HG02981 (cell line): Measurements from ENCODE around the gene PIP4K2C.
"Not testable (repeated sequence)": the region's sequence is repeated elsewhere in the genome, so short reads cannot be mapped to it uniquely, and the experiment has no call there.

Experiments
- ATAC-seq: cut with Tn5 transposase; IDR thresholded peaks from one replicate; pipeline ENCODE4 v1.9.1; 2021; ENCODE audit warnings: mild to moderate bottlenecking, moderate library complexity; ENCODE audit not compliant: unreplicated experiment

The PIP4K2C gene

DNA sequence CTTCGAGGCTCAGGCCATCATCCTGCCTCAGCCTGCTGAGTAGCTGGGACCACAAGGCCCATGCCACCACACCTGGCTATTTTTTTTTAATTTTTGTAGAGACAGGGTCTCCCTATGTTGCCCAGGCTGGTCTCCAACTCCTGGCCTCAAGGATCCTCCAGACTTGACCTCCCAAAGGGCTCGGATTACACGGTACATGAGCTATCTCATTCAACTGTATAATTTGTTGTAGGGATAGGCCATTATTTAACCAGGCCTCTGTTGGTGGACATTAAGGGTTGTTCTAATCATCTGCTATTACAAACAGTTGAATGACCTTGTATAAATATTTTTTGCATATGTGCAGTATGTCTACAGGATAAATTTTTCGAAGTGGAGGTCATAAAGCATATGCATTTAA is 32.1 kb upstream of the PIP4K2C start:
- ATAC-seq = no peak

GRCh38 chr12:57560516-57560915 is 30.5 kb upstream of the PIP4K2C start:
- ATAC-seq = no peak

DNA sequence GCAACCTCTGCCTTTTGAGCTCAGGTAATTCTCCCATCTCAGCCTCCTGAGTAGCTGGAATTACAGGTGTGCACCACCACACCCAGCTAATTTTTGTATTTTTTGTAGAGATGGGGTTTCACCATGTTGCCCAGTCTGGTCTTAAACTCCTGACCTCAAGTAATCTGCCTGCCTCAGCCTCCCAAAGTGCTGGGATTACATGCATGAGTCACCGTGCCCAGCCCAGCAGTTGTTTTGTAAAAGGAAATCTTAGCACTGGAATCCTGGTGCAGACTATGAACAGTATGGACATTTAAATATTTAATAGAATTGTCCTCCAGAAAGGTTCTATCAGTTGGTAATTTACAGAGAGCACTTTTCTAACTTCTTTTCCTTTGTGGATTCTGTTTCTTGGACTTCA is 29.9 kb upstream of the PIP4K2C start:
- not testable (repeated sequence) for ATAC-seq

DNA sequence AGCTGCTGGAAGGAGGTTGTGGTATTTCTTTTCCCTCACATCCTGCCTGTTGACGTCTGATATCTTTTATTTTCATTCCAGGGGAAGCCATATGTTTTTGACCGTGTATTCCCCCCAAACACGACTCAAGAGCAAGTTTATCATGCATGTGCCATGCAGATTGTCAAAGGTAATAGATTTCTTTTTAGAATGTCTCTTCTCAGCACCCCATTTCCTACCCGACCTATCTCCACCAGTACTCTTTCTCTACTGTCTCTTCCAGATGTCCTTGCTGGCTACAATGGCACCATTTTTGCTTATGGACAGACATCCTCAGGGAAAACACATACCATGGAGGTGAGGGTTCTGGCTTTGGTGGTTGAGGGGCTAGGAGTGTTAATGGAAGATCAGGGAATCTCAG is 27.6 kb upstream of the PIP4K2C start:
- ATAC-seq = no peak

DNA sequence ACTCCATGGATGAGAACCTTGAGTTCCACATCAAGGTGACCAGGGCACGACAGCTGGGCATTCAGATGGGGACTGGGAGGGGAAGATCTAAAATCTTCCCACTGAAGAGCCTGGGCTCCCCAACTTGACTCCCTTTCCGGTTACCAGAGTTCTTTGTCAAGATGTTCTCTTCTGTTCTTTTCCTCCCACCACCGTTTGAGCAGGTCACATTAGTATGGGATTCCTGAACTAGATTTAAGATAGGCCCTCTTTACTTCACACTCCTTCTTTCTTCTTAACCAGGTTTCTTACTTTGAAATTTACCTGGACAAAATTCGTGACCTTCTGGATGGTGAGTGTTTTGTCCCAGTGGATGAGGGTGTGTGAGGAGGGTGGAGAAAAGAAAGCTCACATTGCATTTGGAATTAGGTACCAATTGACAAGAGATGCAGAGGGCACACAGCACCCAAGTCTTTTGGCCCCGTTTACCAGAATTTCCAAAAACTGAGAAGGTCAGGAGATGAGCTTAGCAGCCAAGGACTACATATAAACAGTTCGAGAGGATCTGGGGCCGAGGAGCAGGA is 26.7 kb upstream of the PIP4K2C start:
- no peak for ATAC-seq

GRCh38 chr12:57568838-57569237 is 22.2 kb upstream of the PIP4K2C start:
- ATAC-seq = no peak

DNA sequence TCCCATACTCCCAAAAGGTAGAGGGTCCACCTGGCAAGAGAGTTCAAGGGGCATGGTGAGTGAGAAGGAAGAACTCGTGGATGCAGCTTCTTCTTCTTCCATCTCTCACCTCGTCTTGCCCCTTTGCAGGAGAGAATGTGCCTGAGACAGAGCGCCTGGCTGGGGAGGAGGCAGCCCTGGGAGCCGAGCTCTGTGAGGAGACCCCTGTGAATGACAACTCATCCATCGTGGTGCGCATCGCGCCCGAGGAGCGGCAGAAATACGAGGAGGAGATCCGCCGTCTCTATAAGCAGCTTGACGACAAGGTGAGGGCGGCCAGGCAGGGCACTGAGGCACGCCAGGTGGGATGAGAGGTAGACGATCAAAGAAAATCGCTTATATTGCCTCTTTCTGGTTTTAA is 21.1 kb upstream of the PIP4K2C start:
- ATAC-seq = no peak

DNA sequence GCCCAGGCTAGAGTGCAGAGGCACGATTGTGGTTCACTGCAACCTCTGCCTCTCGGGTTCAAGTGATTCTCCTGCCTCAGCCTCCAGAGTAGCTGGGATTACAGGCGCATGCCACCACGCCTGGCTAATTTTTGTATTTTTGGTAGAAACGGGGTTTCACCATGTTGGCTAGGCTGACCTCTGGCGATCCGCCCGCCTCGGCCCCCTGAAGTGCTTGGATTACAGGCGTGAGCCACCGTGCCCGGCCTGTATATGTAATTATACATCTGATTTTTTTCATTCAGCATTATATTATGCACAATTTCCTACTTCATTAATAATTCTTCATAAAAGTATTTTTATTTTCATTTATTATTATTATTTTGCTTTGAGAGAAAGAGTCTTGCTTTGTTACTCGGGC is 20.6 kb upstream of the PIP4K2C start:
- not testable (repeated sequence) for ATAC-seq

- ATAC-seq = no peak
Observed at GRCh38 chr12:57571926-57572762, 18.8 kb upstream of the PIP4K2C start.

DNA sequence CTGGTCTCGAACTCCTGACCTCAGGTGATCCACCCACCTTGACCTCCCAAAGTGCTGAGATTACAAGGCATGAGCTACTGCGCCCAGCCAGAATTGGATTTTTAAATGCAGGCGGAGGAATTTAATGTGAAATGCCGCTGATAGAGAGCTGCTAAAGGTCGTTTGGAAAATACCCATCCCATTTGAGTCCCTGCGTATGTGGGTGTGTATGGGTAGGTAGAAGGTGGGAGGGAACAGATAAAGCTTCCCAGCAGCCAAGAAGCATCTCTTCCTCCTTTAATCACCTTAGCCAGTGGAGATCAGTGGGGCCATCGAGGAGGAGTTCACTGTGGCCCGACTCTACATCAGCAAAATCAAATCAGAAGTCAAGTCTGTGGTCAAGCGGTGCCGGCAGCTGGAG is 16.2 kb upstream of the PIP4K2C start:
- ATAC-seq = no peak

DNA sequence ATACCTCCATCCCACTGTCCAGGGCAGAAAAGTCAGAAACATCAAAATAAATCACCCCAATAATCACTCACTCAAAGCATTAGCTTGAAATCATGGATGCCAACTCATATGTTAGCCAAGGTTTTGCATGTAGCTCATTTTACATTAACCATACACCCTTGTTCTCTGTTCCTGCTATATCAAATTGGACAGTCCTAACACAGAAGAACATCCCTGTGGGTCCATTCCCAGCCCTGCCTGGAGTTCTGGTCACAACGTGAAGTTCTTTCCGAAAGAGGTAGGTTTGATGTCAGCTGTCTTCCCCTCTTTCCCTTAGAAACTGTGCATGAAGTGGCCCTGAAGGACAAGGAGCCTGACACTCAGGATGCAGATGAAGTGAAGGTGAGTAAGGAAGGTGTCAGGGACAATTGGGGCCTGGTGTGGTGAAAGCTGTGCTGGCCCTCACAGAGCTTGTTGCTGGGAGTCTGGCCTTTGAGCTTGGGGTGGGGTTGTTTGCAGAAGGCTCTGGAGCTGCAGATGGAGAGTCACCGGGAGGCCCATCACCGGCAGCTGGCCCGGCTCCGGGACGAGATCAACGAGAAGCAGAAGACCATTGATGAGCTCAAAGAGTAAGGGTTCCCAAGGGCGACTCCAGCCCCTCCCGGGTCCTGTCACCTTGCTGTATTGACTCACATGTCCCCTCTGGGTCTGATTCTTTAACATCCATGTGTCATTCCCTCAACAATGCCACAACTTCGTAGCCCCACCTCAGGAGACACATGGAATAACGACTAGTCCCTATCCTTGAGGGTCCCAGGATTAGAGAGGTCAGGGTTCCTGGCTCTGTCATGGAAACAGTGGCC is 15.0 kb upstream of the PIP4K2C start:
- ATAC-seq = no peak

- ATAC-seq = no peak
Observed at GRCh38 chr12:57576613-57577160, 14.3 kb upstream of the PIP4K2C start.

- ATAC-seq = no peak
Observed at GRCh38 chr12:57577981-57578758, 12.8 kb upstream of the PIP4K2C start.

DNA sequence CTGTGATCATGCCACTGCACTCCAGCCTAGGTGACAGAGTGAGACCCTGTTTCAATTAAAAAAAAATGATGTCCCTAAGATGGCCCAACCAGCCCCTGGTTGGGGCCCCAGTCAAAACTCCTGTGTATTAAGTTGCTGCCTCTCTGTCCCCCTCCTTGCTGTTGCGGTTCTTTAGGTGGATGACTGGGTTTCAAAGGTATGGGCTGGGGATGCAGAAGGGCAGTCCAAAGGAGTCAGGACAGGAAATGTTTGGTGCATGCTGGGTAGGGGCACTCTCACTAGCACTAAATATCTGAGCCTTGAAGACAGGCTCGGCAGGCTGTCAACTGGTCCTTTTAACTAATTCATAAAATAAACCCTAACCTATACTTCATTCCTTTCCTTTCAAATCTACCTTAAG is 12.0 kb upstream of the PIP4K2C start:
- ATAC-seq = no peak

DNA sequence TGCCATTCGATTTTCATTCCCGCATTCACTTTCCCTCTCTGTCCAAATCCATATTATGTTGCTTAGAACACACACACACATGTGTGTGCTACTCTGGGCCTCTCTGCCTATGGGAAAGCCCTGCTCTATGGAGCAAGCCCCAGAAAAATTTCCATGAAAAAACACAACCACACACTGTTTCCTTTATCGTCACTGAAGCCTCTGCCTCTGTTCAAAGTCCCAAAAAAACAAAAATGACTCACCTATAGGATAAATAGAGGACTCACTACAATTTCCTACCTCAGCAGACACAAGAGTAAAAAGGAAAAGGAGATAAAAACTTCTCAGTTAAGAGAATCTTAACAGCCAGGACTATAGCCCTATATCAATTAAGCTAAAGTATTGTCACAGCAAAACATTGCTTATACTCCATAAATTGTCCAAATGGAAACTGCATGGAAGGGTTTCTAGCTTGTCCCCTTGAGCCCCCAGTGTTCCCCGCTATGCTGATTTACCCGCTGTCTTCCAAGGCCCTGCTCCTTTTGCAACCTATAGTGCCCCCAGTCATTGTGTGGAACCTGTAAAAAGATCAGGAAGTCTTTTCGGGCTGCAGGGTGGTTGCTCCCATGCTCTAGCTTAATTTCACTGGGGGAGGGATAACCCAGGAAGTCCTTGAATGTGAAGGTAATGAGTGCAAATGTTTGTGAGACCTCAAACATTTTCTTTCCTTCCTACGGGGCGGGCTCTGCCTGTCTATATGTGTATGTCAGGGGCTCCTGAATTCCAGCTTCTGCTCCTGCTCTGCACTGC is 11.1 kb upstream of the PIP4K2C start:
- ATAC-seq = no peak

GRCh38 chr12:57580466-57580795 is 10.6 kb upstream of the PIP4K2C start:
- no peak for ATAC-seq

DNA sequence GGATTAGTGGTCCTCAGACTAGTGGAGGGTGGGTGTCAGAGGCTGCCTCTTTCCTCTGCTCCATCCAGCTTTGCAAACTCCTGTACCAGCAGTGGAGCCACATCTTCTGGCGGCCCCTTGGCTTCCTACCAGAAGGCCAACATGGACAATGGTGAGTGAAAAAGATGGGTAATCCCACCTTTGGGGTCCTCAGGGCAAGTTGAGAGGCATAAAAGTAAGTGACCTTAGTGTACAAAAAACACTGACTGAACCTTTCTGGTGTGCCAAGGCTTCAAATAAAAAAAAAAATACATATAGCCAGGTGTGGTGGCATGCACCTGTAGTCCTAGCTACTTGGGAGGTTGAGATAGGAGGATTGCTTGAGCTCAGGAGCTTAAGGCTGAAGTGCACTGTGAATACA is 9.2 kb upstream of the PIP4K2C start:
- no peak for ATAC-seq

GRCh38 chr12:57582440-57582839 is 8.6 kb upstream of the PIP4K2C start:
- ATAC-seq = no peak

DNA sequence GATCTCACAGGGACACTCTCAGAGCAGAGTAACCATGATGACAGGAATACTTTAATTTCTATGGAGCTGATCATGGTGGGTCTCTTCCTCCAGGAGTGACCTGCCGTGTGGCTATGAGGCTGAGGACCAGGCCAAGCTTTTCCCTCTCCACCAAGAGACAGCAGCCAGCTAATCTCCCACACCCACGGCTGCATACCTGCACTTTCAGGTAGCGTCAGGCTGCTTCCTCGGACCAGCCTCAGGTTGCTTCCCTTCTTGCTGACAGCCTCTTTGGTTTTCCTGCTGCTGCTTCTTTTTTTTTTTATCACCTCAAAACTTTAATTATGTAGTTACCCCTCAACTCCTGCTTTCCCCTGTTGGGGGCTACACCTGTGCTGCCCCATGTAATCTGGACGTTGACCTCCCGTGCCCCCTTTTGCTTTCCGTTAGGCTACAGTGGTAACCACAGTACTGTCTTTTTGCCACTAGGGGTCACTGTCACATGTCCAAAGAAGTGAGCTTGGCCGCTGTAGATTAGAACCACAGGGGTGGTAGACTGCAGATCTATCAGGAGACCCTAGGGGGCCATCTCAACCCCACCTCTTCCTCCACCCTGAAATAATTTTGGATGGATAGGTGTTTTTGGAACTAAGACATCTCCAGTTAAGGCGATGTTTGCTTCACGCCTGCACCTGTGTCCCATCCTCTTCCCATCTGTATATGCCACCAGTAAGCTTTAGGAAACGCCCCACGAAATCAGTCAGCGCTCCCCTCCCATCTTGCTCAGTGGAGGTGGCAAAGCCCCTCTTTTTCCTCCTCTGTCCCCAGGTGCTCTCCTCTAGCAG is 7.8 kb upstream of the PIP4K2C start:
- peak; percentile 94 for ATAC-seq
